H9 (cell line): ENCODE measurements around the gene SCRN1. TPM values are rescaled to one million over a fixed set of nuclear protein-coding genes. Genes with fewer than 3 reads are reported as not detected.

Experiments used
- DNase-seq: peaks from one replicate; pipeline ENCODE4 v3.0.0-alpha.2; 2017
- H2AFZ ChIP-seq: one replicate; pipeline ENCODE4 v1.6.1; 2013; ENCODE audit warnings: mild to moderate bottlenecking, low read length, control low read depth, moderate library complexity
- H2AK5ac ChIP-seq: 2 replicates; pipeline ENCODE4 v1.6.1; 2013; ENCODE audit warnings: low read length, control low read depth, mixed read lengths; ENCODE audit not compliant: insufficient read length
- H2BK120ac ChIP-seq: one replicate; pipeline ENCODE4 v1.6.1; 2013; ENCODE audit warnings: low read depth, mild to moderate bottlenecking, low read length, control low read depth, inconsistent platforms; ENCODE audit not compliant: poor library complexity, severe bottlenecking
- H2BK12ac ChIP-seq: 2 replicates; pipeline ENCODE4 v1.6.1; 2013; ENCODE audit warnings: low read length, control low read depth, mixed read lengths, low read depth; ENCODE audit not compliant: insufficient read length
- H2BK15ac ChIP-seq: 2 replicates; pipeline ENCODE4 v1.6.1; 2013; ENCODE audit warnings: low read depth, low read length, control low read depth
- H2BK20ac ChIP-seq: one replicate; pipeline ENCODE4 v1.6.1; 2013; ENCODE audit warnings: low read depth, mild to moderate bottlenecking, low read length, control low read depth, inconsistent platforms; ENCODE audit not compliant: poor library complexity, severe bottlenecking
- H2BK5ac ChIP-seq: 2 replicates; pipeline ENCODE4 v1.6.1; 2013; ENCODE audit warnings: low read length, control low read depth, mixed read lengths; ENCODE audit not compliant: insufficient read length
- H3K14ac ChIP-seq: 2 replicates; pipeline ENCODE4 v1.6.1; 2013; ENCODE audit warnings: low read length, control low read depth; ENCODE audit not compliant: insufficient read depth
- H3K18ac ChIP-seq: 2 replicates; pipeline ENCODE4 v1.6.1; 2013; ENCODE audit warnings: low read depth, mild to moderate bottlenecking, mixed read lengths, low read length, control low read depth; ENCODE audit not compliant: insufficient read length
- H3K23ac ChIP-seq: 2 replicates; pipeline ENCODE4 v1.6.1; 2013; ENCODE audit warnings: low read length, control low read depth, mixed read lengths, low read depth; ENCODE audit not compliant: insufficient read length
- H3K23me2 ChIP-seq: 2 replicates; pipeline ENCODE4 v1.6.1; 2013; ENCODE audit warnings: low read depth, mild to moderate bottlenecking, mixed read lengths, low read length, control low read depth; ENCODE audit not compliant: insufficient read length, poor library complexity, severe bottlenecking
- H3K27ac ChIP-seq: 2 replicates; pipeline ENCODE4 v1.5.1; 2013; ENCODE audit warnings: low read length, control low read depth, mixed read lengths, low read depth; ENCODE audit not compliant: insufficient read length
- H3K27me3 ChIP-seq: 2 replicates; pipeline ENCODE4 v1.6.1; 2013; ENCODE audit warnings: low read length, control low read depth, inconsistent platforms; ENCODE audit not compliant: insufficient read depth
- H3K4ac ChIP-seq: 2 replicates; pipeline ENCODE4 v1.6.1; 2013; ENCODE audit warnings: low read depth, mild to moderate bottlenecking, control low read depth, inconsistent platforms, low read length, moderate library complexity
- H3K4me1 ChIP-seq: 2 replicates; pipeline ENCODE4 v1.6.1; 2013; ENCODE audit warnings: low read length, control low read depth, inconsistent platforms; ENCODE audit not compliant: insufficient read depth
- H3K4me2 ChIP-seq: 2 replicates; pipeline ENCODE4 v1.6.1; 2013; ENCODE audit warnings: low read length, control low read depth, mixed read lengths; ENCODE audit not compliant: insufficient read length, insufficient read depth
- H3K56ac ChIP-seq: 2 replicates; pipeline ENCODE4 v1.6.1; 2013; ENCODE audit warnings: low read depth, mild to moderate bottlenecking, mixed read lengths, low read length, control low read depth; ENCODE audit not compliant: insufficient read length
- H3K79me1 ChIP-seq: 2 replicates; pipeline ENCODE4 v1.6.1; 2013; ENCODE audit warnings: low read depth, mild to moderate bottlenecking, moderate library complexity, low read length, control low read depth, inconsistent platforms; ENCODE audit not compliant: insufficient read depth, poor library complexity, severe bottlenecking
- H3K79me2 ChIP-seq: 2 replicates; pipeline ENCODE4 v1.6.1; 2013; ENCODE audit warnings: low read length, control low read depth, inconsistent platforms; ENCODE audit not compliant: insufficient read depth
- H3K9ac ChIP-seq: 2 replicates; pipeline ENCODE4 v1.6.1; 2013; ENCODE audit warnings: low read length, control low read depth, mixed read lengths; ENCODE audit not compliant: insufficient read length; ENCODE audit errors: extremely low read depth
- H3K9me3 ChIP-seq: one replicate; pipeline ENCODE4 v1.6.1; 2013; ENCODE audit warnings: low read depth, low read length, inconsistent platforms; ENCODE audit not compliant: control insufficient read depth
- H3T11ph ChIP-seq: one replicate; pipeline ENCODE4 v1.6.1; 2013; ENCODE audit warnings: mild to moderate bottlenecking, low read length, control low read depth, inconsistent platforms
- H4K20me1 ChIP-seq: one replicate; pipeline ENCODE4 v1.6.1; 2013; ENCODE audit not compliant: control insufficient read depth, insufficient read length, insufficient read depth
- H4K5ac ChIP-seq: 2 replicates; pipeline ENCODE4 v1.6.1; 2013; ENCODE audit warnings: low read depth, mild to moderate bottlenecking, mixed read lengths, low read length, control low read depth; ENCODE audit not compliant: insufficient read length
- H4K8ac ChIP-seq: replicated peaks from 2 replicates; pipeline ENCODE4 v1.6.1; 2013; ENCODE audit warnings: low read length, control low read depth, mixed read lengths, low read depth; ENCODE audit not compliant: insufficient read length
- H4K91ac ChIP-seq: 2 replicates; pipeline ENCODE4 v1.6.1; 2013; ENCODE audit warnings: low read depth, mild to moderate bottlenecking, moderate library complexity, mixed read lengths, low read length, control low read depth; ENCODE audit not compliant: insufficient read length
- H3K27ac Mint-ChIP-seq, 3 experiments: 2 replicates in 2 of 3; 3 replicates in 1 of 3; pipeline ENCODE4 v1.8.0; 2020 to 2021; ENCODE audit warnings: mixed read lengths in 3 of 3, mild to moderate bottlenecking in 1 of 3, moderate library complexity in 1 of 3
- H3K27me3 Mint-ChIP-seq: 2 replicates; pipeline ENCODE4 v1.8.0; 2021; ENCODE audit warnings: low read depth, mild to moderate bottlenecking, moderate library complexity, mixed read lengths
- H3K36me3 Mint-ChIP-seq, 3 experiments: 2 replicates in 2 of 3; 3 replicates in 1 of 3; pipeline ENCODE4 v1.8.0; 2020 to 2021; ENCODE audit warnings: low read depth in 3 of 3, mixed read lengths in 3 of 3; ENCODE audit not compliant: insufficient read depth in 1 of 3
- H3K4me1 Mint-ChIP-seq, 2 experiments: 2 replicates each; pipeline ENCODE4 v1.8.0; 2020; ENCODE audit warnings: mixed read lengths in 2 of 2
- H3K4me3 Mint-ChIP-seq, 2 experiments: 2 replicates in 1 of 2; 3 replicates in 1 of 2; pipeline ENCODE4 v1.8.0; 2020 to 2021; ENCODE audit warnings: mild to moderate bottlenecking in 2 of 2, mixed read lengths in 2 of 2, moderate library complexity in 1 of 2
- H3K9me3 Mint-ChIP-seq, 2 experiments: 2 replicates in 1 of 2; 3 replicates in 1 of 2; pipeline ENCODE4 v1.8.0; 2020; ENCODE audit warnings: mild to moderate bottlenecking in 2 of 2, mixed read lengths in 2 of 2, moderate library complexity in 1 of 2
- WGBS: extraction: QIAGEN DNeasy Blood & Tissue Kit; methylation state at CpG from one replicate; pipeline ENCODE4 v1.1.7; 2013; ENCODE audit warnings: missing lambda C conversion rate, low lambda C conversion rate, mixed read lengths; ENCODE audit not compliant: insufficient read length; ENCODE audit errors: extremely low coverage; 5-methylcytosine and 5-hydroxymethylcytosine counted together
- total RNA-seq: library from RNA; stranded (reverse); gene quantifications from 2 replicates; pipeline ENCODE4 v1.2.1, GENCODE V29; 2021
- TF ChIP-seq, protein P1 (sequence below): fragments of 200-600 bp; sonication (generic); conservative IDR thresholded peaks from 3 replicates; pipeline ENCODE4 v1.8.0; 2021; ENCODE audit warnings: antibody characterized with exemption, mild to moderate bottlenecking

Gene SCRN1
- total RNA-seq, 1 experiment from 2014 or later: 101 TPM

GRCh38 chr7:29875741-29876140 lies 113.9 kb downstream of the SCRN1 start:
- no peak overlapping the region for H4K8ac ChIP-seq
- no peak overlapping the region for H2BK12ac ChIP-seq
- no peaks in the 10 kb centered on the region for H3K9me3 ChIP-seq
- H3K18ac ChIP-seq: no peak overlapping the region
- H2BK15ac ChIP-seq: no peak overlapping the region
- no peak overlapping the region for H2AK5ac ChIP-seq
- no peaks in the 10 kb centered on the region for H3K27me3 ChIP-seq
- no peaks in the 10 kb centered on the region for H3K4me1 ChIP-seq
- H3K79me1 ChIP-seq: no peaks in the 10 kb centered on the region
- H3K14ac ChIP-seq: no peak overlapping the region
- no peaks in the 10 kb centered on the region for H3K23me2 ChIP-seq
- no peak overlapping the region for H2BK5ac ChIP-seq
- H4K91ac ChIP-seq: no peak overlapping the region
- TF ChIP-seq, protein P1, sequence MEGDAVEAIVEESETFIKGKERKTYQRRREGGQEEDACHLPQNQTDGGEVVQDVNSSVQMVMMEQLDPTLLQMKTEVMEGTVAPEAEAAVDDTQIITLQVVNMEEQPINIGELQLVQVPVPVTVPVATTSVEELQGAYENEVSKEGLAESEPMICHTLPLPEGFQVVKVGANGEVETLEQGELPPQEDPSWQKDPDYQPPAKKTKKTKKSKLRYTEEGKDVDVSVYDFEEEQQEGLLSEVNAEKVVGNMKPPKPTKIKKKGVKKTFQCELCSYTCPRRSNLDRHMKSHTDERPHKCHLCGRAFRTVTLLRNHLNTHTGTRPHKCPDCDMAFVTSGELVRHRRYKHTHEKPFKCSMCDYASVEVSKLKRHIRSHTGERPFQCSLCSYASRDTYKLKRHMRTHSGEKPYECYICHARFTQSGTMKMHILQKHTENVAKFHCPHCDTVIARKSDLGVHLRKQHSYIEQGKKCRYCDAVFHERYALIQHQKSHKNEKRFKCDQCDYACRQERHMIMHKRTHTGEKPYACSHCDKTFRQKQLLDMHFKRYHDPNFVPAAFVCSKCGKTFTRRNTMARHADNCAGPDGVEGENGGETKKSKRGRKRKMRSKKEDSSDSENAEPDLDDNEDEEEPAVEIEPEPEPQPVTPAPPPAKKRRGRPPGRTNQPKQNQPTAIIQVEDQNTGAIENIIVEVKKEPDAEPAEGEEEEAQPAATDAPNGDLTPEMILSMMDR: no peak
- Mint-ChIP-seq H3K36me3 (no peaks in the 10 kb centered on the region), H3K27ac (0 out of 7 replicates have a peak overlapping the region, but pooled peaks of 1 of the 3 experiments have one; percentile 7), H3K4me1 (no peaks in the 10 kb centered on the region), H3K9me3 (no peaks in the 10 kb centered on the region), H3K27me3 (no peaks in the 10 kb centered on the region; the same call in 1 of the 2 replicates), H3K4me3 (no peak overlapping the region)
- H2BK20ac ChIP-seq: no peak overlapping the region
- H2AFZ ChIP-seq: no peak overlapping the region
- H3K23ac ChIP-seq: no peak overlapping the region
- no peak overlapping the region for H3T11ph ChIP-seq
- DNase-seq: no peak
- H3K27ac ChIP-seq: no peak overlapping the region
- H3K4me2 ChIP-seq: no peak overlapping the region
- H3K56ac ChIP-seq: no peak overlapping the region
- no peak overlapping the region for H3K4ac ChIP-seq
- no peaks in the 10 kb centered on the region for H3K79me2 ChIP-seq
- H3K9ac ChIP-seq: no peak overlapping the region
- no peak overlapping the region for H4K5ac ChIP-seq
- WGBS: no CpG with 5 or more reads among the region's 13 CpGs
- no peak overlapping the region for H2BK120ac ChIP-seq
- H4K20me1 ChIP-seq: no peaks in the 10 kb centered on the region
